Glomerular visceral epithelial cell (primary cell): ENCODE measurements around the gene ARL4C.

ENCODE experiments used
- DNase-seq: peaks from one replicate; pipeline ENCODE4 v3.0.0-alpha.2; 2016; ENCODE audit errors: extremely low spot score

Gene ARL4C

GRCh38 chr2:234500394-234501006 is 3.6 kb upstream of the ARL4C start:
- DNase-seq, result peak; percentile 77

DNA sequence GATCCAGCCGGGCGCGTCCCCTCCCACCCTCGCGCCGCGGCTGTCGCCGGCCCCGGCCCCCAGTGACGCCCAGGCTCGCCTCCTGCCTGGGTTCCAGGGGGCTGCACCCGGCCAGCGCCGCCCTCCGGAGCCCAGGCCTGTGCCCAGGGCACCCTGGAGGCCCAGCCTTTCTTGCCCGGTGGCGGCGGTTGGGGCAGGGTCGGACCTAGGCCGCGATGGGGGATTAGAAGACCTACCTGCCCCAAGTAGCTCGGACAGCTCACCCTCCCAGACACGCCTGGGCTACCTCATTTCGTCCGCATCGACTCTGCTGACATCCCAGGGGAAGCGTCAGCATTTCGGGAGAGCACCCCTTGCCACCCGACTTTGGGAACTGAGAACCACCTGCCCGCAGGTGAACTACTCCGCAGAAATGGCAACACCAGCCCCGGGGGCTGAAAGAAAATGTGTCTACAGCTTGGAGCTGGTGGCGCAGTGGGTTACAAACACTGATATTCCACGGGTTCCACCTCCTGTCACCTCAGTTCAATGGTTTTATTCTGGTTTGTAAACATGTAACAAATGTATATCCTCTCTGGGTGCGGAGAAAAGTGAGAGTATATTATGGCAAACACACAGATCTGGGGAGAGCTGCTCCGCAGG is 834 bp upstream of the ARL4C start:
- no peak for DNase-seq

- peak; percentile 73 for DNase-seq
Observed at GRCh38 chr2:234496055-234496834, 636 bp downstream of the ARL4C start.

DNA sequence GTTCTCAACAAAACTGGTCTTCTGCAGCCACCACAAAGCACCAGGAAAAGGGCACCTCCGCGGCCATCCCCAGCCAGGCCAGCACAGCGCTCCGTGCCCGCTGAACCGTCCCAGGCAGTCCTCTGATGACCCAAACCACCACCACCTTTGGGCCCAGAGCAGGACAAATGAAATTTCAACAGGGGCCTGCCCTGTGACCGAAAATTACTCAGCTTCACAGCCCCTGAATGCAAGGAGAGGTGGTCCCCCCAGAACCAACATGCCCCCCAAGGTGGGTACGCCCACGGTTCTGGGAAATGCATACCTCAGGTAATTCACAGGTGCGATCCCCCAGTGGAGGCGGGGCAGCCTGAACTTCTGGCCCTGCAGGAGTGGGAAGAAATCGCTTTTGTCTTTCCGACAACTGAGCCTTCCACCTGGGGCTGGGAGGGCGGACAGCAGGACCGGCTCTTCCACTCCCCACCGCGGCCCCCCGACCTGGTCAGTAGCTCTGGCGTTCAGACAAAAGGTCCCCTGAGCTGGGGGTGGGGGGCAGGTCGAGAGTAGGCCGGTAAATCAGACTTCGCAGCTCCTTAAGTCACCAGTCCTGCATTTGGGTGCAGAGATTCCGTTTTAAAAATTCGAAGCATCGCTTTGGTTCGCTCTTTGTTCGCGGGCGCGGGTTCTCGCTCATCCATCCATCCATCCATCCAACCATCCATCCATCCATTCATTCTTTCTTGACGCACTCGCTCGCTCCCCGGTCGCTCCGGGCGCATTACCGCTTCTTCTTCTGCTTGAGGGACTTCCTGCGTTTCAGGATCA is 1.4 kb downstream of the ARL4C start:
- DNase-seq, result peak; percentile 52

GRCh38 chr2:234494361-234495250 is 2.3 kb downstream of the ARL4C start:
- DNase-seq, result peak; percentile 63

DNA sequence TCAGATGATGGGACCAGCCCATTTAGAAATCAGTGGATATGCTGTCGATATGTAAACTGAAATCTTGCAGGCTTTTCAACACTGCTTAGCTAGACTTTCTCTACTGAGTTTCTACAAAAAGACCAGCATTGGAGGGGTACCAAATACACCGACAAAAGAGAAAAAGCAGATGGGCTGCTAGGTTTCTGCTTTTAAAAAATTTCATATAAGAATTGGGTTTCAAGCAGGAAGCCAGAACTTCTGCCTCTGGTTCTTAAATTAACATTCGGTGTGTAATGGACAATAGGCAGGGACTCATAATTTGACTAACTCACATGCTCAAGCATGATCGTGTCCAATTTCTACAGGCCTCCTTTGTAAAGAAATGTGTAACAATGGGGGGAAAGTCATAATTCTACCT is 3.1 kb downstream of the ARL4C start:
- no peak for DNase-seq

DNA sequence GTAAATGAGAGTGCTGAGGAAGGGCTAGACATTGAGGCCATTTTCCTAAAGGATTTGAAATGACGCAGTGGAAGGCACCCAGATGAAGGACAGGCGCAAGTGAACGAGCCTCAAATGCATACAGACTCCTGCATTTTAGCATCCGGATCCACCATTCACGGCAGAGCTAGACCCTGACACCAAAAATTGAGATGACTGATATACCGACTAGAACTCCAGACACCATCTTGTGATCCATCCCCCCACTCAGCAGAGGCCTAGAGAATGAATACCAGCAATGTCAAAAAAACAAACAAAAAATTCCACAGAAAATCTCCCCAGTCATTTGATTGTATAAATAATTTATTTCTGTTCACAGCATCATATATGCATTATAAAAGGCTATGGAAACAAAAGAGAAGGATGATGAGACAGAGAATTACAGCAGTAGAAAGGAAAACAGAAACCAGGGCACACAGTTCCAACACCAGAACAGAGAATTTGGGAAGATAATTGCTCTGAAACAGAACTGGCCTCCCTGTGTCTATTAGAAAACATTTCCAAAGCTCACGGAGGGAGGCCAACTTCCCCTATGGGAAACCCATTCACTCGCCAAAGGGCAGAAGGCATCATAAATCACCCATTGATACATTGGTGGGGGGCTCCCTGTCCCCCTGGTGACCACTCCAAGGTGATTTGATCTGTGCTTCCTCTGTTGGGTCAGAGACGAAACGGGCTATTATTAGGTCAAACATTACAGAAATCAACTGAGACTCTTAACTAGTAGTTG is 4.0 kb downstream of the ARL4C start:
- peak; percentile 24 for DNase-seq

- DNase-seq, result peak; percentile 55
Observed at GRCh38 chr2:234491897-234492296, 5.0 kb downstream of the ARL4C start.

- DNase-seq, result peak; percentile 58
Observed at GRCh38 chr2:234491281-234491680, 5.6 kb downstream of the ARL4C start.

- DNase-seq, result no peak
Observed at GRCh38 chr2:234490271-234491091, 6.4 kb downstream of the ARL4C start.

GRCh38 chr2:234488913-234489451 is 7.9 kb downstream of the ARL4C start:
- no peak for DNase-seq

GRCh38 chr2:234488486-234488885 is 8.4 kb downstream of the ARL4C start:
- no peak for DNase-seq

- no peak for DNase-seq
Observed at GRCh38 chr2:234487356-234487755, 9.5 kb downstream of the ARL4C start.

DNA sequence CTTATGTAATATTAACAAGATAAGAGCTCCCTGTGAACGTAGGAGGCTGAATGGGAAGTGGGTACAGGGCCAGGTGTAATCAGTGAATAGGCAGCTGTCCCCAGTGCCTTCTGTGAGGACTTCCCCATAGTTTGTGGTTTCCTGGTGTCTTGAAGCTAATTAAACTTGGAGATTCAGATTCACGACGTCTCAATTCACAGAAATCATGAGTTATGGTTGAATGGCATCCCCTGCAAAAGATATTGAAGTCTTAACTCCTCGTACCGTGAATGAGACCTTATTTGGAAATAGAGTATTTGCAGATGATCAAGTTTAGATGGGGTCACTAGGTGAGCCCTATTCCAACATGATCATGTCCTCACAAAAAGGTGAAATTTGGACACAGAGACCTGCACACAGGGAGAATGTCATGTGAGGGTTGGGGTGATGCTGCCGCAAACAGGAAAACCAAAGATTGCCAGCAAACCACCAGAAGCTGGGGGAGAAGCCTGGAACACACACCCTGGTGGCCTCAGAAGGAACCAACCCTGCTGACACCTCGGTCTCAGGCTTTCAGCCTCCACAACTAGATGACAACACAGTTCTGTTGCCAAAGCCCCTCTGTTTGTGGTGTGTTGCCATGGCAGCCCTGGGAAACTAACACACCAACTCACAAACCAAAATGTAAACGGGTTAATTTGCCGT is 13.2 kb downstream of the ARL4C start:
- peak; percentile 28 for DNase-seq

DNA sequence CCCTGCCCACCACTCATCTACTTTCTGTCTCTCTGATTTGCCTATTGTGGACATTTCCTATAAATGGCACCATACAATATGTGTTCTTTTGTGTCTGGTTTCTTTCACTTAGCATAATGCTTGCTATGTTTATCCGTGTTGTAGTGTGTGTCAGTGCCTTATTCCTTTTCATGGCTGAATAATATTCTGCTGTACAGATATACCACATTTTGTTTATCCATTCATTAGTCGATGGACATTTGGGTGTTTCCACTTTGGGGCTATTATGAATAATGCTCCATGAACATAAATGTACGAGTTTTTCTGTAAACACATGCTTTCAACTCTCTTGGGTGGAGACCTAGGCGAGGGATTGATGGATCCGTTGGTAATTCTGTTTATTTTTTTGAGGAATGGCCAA is 15.6 kb downstream of the ARL4C start:
- no peak for DNase-seq

DNA sequence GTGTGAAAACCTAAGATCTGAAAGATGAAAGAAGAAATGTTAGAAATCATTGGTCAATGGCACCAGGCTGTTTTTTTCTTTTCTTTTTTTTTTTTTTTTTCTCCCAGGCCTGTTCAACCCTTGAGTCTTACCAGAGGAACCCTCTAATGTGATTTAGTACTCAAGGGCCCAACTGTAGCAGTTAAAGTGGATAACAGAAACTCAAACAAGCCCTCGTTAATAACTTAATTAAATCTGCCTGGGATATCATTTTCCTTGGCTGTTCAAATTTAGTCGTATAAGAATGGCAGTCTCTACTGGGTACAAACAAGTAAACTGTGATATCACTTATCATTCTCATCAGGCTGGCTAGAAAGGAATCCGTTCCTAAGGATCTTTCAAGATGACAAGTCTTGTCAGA is 16.5 kb downstream of the ARL4C start:
- no peak for DNase-seq

DNA sequence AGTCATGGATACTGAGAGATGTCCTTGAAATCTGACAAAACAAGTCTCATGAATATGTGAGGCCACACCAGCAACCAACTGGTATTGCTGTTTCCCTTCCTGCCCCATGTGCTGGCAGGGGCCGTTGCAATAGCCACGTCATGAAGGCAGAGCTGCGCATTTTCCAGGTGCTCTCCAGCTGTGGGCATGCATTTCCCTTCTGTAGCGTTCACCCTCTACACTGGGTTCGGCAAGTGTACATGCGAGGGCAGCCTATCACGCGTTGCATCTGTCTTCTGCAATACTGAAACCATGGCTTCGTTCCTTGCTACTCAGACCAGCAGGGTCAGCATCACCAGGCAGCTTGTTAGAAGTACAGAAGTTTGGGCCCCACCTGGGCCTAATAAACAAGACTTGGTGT is 17.4 kb downstream of the ARL4C start:
- no peak for DNase-seq

DNA sequence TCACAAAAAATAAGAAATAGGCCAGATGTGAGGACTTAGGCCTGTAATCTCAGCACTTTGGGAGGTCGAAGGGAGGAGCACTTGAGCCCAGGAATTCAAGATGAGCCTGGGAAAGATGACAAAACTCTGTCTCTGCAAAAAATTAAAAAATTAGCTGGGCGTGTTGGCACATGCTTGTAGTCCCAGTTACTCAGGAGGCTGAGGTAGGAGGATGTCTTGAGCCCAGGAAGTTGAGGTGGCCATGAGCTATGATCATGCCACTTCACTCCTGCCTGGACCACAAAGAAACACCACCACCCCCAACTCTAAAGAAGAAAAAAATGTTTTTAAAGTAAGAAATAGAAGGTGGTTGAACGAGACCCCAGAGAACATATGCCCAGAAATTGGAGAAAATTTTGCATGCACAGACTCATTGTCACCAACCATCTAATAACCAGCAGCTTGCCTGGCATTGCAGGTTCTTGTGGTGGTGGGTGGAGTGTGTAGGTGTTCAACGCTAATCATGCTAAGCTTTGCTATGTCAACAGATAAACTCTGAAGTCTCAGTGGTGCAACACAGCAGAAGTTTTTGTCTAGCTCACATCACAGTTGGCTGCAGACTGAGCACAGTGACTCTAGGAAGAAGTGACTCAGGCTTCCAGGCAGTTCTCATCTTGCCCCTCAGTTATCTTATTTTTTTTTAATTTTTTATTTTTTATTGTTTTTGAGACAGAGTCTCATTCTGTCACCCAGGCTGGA is 18.6 kb downstream of the ARL4C start:
- DNase-seq, result no peak
